HepG2 (cell line): ENCODE data around the gene PTGIS. TPM values are rescaled to one million over a fixed set of nuclear protein-coding genes. Genes with fewer than 3 reads are reported as not detected.
A peak's percentile ranks its signal among the peaks of the same experiment; 100 is the strongest.

Source experiments
- AGO1 ChIP-seq: fragments of 200-400 bp; formaldehyde crosslinking; IDR thresholded peaks from 2 replicates; pipeline ENCODE4 v1.6.1; 2017; ENCODE audit warnings: mild to moderate bottlenecking, low read depth, low read length, moderate library complexity; ENCODE audit not compliant: poor library complexity, severe bottlenecking
- CBX2 ChIP-seq, 2 experiments: fragments of 200-600 bp in 1 of 2; sonication (generic); formaldehyde crosslinking in 1 of 2; IDR thresholded peaks; 2 replicates each; pipeline versions ENCODE4 v1.7.0 to v1.8.1; 2018 to 2022; ENCODE audit warnings: low read depth in 2 of 2, low read length in 1 of 2, mild to moderate bottlenecking in 1 of 2, missing genetic modification reagents in 1 of 2
- CHD2 ChIP-seq: IDR thresholded peaks from 2 replicates; pipeline ENCODE4 v1.6.1; 2011; ENCODE audit warnings: low read depth, low read length, improper control_type of control experiment
- ETV6 ChIP-seq: sonication (generic); formaldehyde crosslinking; conservative IDR thresholded peaks from 2 replicates; pipeline ENCODE4 v1.4.0; 2020; ENCODE audit warnings: missing genetic modification reagents
- FOXC1 ChIP-seq: sonication (generic); formaldehyde crosslinking; IDR thresholded peaks from 2 replicates; pipeline ENCODE4 v1.8.0; 2022; ENCODE audit warnings: mild to moderate bottlenecking, missing genetic modification reagents, borderline replicate concordance
- FOXK1 ChIP-seq: sonication (generic); formaldehyde crosslinking; IDR thresholded peaks from 2 replicates; pipeline ENCODE4 v1.4.0; 2020; ENCODE audit warnings: low read depth, missing genetic modification reagents, borderline replicate concordance
- KLF6 ChIP-seq: IDR thresholded peaks from 2 replicates; pipeline ENCODE4 v1.8.0; 2016; ENCODE audit warnings: missing biosample characterization, missing genetic modification reagents
- NCOA5 ChIP-seq: sonication (generic); formaldehyde crosslinking; IDR thresholded peaks from 2 replicates; pipeline ENCODE4 v1.4.0; 2020; ENCODE audit warnings: missing genetic modification reagents
- NFE2L1 ChIP-seq: sonication (generic); formaldehyde crosslinking; IDR thresholded peaks from 2 replicates; pipeline ENCODE4 v1.4.0; 2020; ENCODE audit warnings: missing genetic modification reagents, mild to moderate bottlenecking, borderline replicate concordance
- PTBP1 ChIP-seq: fragments of 200-400 bp; formaldehyde crosslinking; IDR thresholded peaks from 2 replicates; pipeline ENCODE4 v1.6.1; 2018; ENCODE audit warnings: low read length, low read depth; ENCODE audit not compliant: poor library complexity, severe bottlenecking
- RBAK ChIP-seq: sonication (generic); formaldehyde crosslinking; IDR thresholded peaks from 2 replicates; pipeline ENCODE4 v1.5.1; 2020; ENCODE audit warnings: mild to moderate bottlenecking, missing genetic modification reagents
- RCOR2 ChIP-seq: IDR thresholded peaks from 2 replicates; pipeline ENCODE4 v1.6.1; 2016; ENCODE audit warnings: missing biosample characterization, missing genetic modification reagents
- TGIF2 ChIP-seq: IDR thresholded peaks from 2 replicates; pipeline ENCODE4 v1.6.1; 2016; ENCODE audit warnings: control low read depth, missing compliant biosample characterization
- ZNF232 ChIP-seq: sonication (generic); formaldehyde crosslinking; IDR thresholded peaks from 2 replicates; pipeline ENCODE4 v1.4.0; 2020; ENCODE audit warnings: missing genetic modification reagents, borderline replicate concordance
- ZNF253 ChIP-seq: sonication (generic); formaldehyde crosslinking; IDR thresholded peaks from 2 replicates; pipeline ENCODE4 v1.8.0; 2022; ENCODE audit warnings: mild to moderate bottlenecking, missing genetic modification reagents, borderline replicate concordance
- ZNF383 ChIP-seq: sonication (generic); formaldehyde crosslinking; IDR thresholded peaks from 2 replicates; pipeline ENCODE4 v1.4.0; 2020; ENCODE audit warnings: missing genetic modification reagents, mild to moderate bottlenecking, borderline replicate concordance
- ZNF557 ChIP-seq: sonication (generic); formaldehyde crosslinking; IDR thresholded peaks from 2 replicates; pipeline ENCODE4 v1.4.0; 2020; ENCODE audit warnings: missing genetic modification reagents
- ZNF660 ChIP-seq: sonication (generic); formaldehyde crosslinking; IDR thresholded peaks from 2 replicates; pipeline ENCODE4 v1.5.1; 2020; ENCODE audit warnings: mild to moderate bottlenecking, low read depth, missing genetic modification reagents, borderline replicate concordance
- ZNF678 ChIP-seq: sonication (generic); formaldehyde crosslinking; IDR thresholded peaks from 2 replicates; pipeline ENCODE4 v1.4.0; 2020; ENCODE audit warnings: mild to moderate bottlenecking, missing genetic modification reagents
- polyA plus RNA-seq, 8 experiments: library from polyadenylated mRNA; depleted of rRNA in 3 of 8; stranded (reverse) in 7 of 8; unstranded in 1 of 8; fragments of >200 nt; fragmentation: Illumina TruSeq in 4 of 8; extraction: Trizol in 4 of 8; gene quantifications; 2 replicates each; pipeline versions ENCODE4 v1.2.1 to v1.2.3, GENCODE V29; 2011 to 2016; ENCODE audit warnings: low read depth in 4 of 8, missing spikeins in 1 of 8, mixed read lengths in 1 of 8; ENCODE audit not compliant: insufficient read depth in 1 of 8
- total RNA-seq, 5 experiments: library from RNA; depleted of rRNA; stranded (reverse); fragments of >200 nt; fragmentation: Illumina TruSeq; extraction: Trizol; gene quantifications; 2 replicates each; pipeline ENCODE4 v1.2.3, GENCODE V29; 2016; ENCODE audit warnings: low read depth in 1 of 5
- TF ChIP-seq, protein P1 (sequence below): sonication (generic); formaldehyde crosslinking; IDR thresholded peaks from 2 replicates; pipeline ENCODE4 v1.4.0; 2020; ENCODE audit warnings: missing genetic modification reagents, borderline replicate concordance
- TF ChIP-seq, protein P2 (sequence below): fragments of 450-650 bp; IDR thresholded peaks from 2 replicates; pipeline ENCODE4 v1.6.1; 2017; ENCODE audit warnings: mild to moderate bottlenecking
- TF ChIP-seq, protein P3 (sequence below): conservative IDR thresholded peaks from 2 replicates; pipeline ENCODE4 v1.6.1; 2018; ENCODE audit warnings: missing genetic modification reagents
- TF ChIP-seq, protein P4 (sequence below): sonication (generic); formaldehyde crosslinking; IDR thresholded peaks from 2 replicates; pipeline ENCODE4 v1.8.0; 2022; ENCODE audit warnings: missing genetic modification reagents, mild to moderate bottlenecking, inconsistent platforms, borderline replicate concordance

The PTGIS gene
- total and polyA plus RNA-seq, 2 of the 13 experiments (the other 11 are each of a cell fraction or from before 2014, with no cell fraction given), result not detected

DNA sequence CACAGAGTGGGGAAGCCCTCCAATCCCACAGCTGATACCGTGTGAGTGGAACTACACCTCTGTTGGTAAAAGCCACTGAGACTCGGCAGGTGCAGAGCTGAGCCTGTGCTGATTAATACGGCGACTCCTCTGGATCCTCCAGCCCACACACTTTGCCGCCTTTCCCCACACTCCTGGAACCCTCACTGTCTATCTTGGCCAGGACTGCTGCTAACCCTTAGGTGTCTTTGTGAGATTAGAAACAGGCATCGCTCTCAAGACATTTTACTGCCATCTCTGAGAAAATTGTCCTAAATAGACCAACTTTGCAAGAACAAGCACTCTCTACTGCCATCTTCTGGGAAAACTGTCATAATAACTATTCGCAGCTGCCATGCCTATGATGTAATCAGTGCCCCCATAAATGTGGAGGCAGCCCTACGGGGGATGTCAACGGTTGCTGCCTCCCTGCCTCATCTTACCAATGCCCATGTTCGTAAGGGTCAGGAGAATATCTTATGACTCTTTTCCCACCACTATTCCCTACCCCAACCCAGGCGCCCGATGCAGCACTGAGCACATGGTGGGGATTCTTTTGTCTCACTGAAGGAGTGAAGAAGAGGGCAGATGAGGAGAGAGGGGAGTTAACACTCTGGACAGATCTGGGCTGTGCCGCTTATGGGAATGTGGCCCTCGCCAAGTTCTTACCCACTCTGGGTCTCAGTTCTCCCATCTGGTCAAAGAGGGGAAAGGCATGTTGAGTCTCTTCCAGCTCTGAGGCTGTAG lies 59.3 kb downstream of the PTGIS start (continued):
- TF ChIP-seq CBX2 (IDR thresholded peaks at IDR 0.05; ENCODE audit: low read depth, low read length) (no peak), CBX2 (CRISPR knock-in tag; IDR thresholded peaks at IDR 0.05; ENCODE audit: low read depth) (no peak), PTBP1 (no peak), ZNF232 (CRISPR knock-in tag) (peak; percentile 30; the same call in 1 of the 2 replicates), ZNF383 (no peak), RCOR2 (no peak), ZNF660 (CRISPR knock-in tag) (no peak), FOXK1 (CRISPR knock-in tag) (no peak), CHD2 (no peak), NCOA5 (CRISPR knock-in tag) (no peak), NFE2L1 (CRISPR knock-in tag) (no peak), KLF6 (CRISPR knock-in tag) (no peak), TGIF2 (CRISPR knock-in tag) (no peak), AGO1 (no peak), ZNF557 (CRISPR knock-in tag) (no peak), ETV6 (CRISPR knock-in tag) (no peak), ZNF678 (CRISPR knock-in tag) (no peak), FOXC1 (CRISPR knock-in tag) (0 out of 2 replicates have a peak, but pooled peaks have one; percentile 79), ZNF253 (0 out of 2 replicates have a peak, but pooled peaks have one; percentile 9), RBAK (CRISPR knock-in tag) (no peak)
- TF ChIP-seq, protein P1, sequence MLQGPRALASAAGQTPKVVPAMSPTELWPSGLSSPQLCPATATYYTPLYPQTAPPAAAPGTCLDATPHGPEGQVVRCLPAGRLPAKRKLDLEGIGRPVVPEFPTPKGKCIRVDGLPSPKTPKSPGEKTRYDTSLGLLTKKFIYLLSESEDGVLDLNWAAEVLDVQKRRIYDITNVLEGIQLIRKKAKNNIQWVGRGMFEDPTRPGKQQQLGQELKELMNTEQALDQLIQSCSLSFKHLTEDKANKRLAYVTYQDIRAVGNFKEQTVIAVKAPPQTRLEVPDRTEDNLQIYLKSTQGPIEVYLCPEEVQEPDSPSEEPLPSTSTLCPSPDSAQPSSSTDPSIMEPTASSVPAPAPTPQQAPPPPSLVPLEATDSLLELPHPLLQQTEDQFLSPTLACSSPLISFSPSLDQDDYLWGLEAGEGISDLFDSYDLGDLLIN (CRISPR knock-in tag), result no peak
- TF ChIP-seq, protein P2, sequence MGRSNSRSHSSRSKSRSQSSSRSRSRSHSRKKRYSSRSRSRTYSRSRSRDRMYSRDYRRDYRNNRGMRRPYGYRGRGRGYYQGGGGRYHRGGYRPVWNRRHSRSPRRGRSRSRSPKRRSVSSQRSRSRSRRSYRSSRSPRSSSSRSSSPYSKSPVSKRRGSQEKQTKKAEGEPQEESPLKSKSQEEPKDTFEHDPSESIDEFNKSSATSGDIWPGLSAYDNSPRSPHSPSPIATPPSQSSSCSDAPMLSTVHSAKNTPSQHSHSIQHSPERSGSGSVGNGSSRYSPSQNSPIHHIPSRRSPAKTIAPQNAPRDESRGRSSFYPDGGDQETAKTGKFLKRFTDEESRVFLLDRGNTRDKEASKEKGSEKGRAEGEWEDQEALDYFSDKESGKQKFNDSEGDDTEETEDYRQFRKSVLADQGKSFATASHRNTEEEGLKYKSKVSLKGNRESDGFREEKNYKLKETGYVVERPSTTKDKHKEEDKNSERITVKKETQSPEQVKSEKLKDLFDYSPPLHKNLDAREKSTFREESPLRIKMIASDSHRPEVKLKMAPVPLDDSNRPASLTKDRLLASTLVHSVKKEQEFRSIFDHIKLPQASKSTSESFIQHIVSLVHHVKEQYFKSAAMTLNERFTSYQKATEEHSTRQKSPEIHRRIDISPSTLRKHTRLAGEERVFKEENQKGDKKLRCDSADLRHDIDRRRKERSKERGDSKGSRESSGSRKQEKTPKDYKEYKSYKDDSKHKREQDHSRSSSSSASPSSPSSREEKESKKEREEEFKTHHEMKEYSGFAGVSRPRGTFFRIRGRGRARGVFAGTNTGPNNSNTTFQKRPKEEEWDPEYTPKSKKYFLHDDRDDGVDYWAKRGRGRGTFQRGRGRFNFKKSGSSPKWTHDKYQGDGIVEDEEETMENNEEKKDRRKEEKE, result no peak
- TF ChIP-seq, protein P3, sequence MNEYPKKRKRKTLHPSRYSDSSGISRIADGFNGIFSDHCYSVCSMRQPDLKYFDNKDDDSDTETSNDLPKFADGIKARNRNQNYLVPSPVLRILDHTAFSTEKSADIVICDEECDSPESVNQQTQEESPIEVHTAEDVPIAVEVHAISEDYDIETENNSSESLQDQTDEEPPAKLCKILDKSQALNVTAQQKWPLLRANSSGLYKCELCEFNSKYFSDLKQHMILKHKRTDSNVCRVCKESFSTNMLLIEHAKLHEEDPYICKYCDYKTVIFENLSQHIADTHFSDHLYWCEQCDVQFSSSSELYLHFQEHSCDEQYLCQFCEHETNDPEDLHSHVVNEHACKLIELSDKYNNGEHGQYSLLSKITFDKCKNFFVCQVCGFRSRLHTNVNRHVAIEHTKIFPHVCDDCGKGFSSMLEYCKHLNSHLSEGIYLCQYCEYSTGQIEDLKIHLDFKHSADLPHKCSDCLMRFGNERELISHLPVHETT (CRISPR knock-in tag), result no peak
- TF ChIP-seq, protein P4, sequence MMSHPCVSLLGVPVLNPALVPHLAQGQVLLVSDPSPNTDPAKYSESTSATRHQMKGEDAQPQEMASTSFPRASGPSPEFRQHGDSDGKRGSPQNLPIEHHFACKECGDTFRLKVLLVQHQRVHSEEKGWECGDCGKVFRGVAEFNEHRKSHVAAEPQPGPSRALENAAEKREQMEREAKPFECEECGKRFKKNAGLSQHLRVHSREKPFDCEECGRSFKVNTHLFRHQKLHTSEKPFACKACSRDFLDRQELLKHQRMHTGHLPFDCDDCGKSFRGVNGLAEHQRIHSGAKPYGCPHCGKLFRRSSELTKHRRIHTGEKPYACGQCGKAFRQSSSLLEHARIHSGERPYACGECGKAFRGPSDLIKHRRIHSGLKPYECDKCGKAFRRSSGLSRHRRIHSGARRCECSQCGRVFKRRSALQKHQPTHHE (CRISPR knock-in tag), result no peak
